Skeletal muscle tissue (tissue), 4 donors: ENCODE measurements around the gene PPP3CB. TPM values are rescaled to one million over a fixed set of nuclear protein-coding genes. Genes with fewer than 3 reads are reported as not detected.
A peak's percentile ranks its signal among the peaks of the same experiment; 100 is the strongest.

Source experiments
- H3K27ac ChIP-seq: one replicate; pipeline ENCODE4 v1.7.0; 2013; ENCODE audit warnings: mild to moderate bottlenecking, low read depth, low read length, inconsistent platforms
- H3K27me3 ChIP-seq, 3 donors: one replicate each; pipeline ENCODE4 v1.7.0; 2013; ENCODE audit warnings: low read length in 3 of 3; ENCODE audit not compliant: control insufficient read depth in 3 of 3, insufficient read depth in 3 of 3
- H3K36me3 ChIP-seq, 3 donors: one replicate each; pipeline ENCODE4 v1.7.0; 2013; ENCODE audit warnings: low read length in 3 of 3; ENCODE audit not compliant: control insufficient read depth in 3 of 3, insufficient read depth in 3 of 3
- H3K4me1 ChIP-seq, 3 donors: one replicate each; pipeline ENCODE4 v1.7.0; 2013; ENCODE audit warnings: low read length in 3 of 3, mild to moderate bottlenecking in 3 of 3; ENCODE audit not compliant: control insufficient read depth in 3 of 3, insufficient read depth in 3 of 3
- H3K4me3 ChIP-seq, 3 donors: one replicate each; pipeline ENCODE4 v1.7.0; 2013; ENCODE audit warnings: low read length in 3 of 3
- H3K9ac ChIP-seq, 3 donors: one replicate each; pipeline ENCODE4 v1.7.0; 2013; ENCODE audit warnings: low read length in 3 of 3, mild to moderate bottlenecking in 3 of 3, moderate library complexity in 2 of 3, low read depth in 1 of 3
- H3K9me3 ChIP-seq, 3 donors: one replicate each; pipeline ENCODE4 v1.7.0; 2013; ENCODE audit warnings: low read length in 3 of 3; ENCODE audit not compliant: control insufficient read depth in 3 of 3
- total RNA-seq: library from RNA; depleted of rRNA; stranded (reverse); fragments of >200 nt; gene quantifications from one replicate; pipeline ENCODE4 v1.2.3, GENCODE V29; 2014
- donor health status: Osteomylitis.

The PPP3CB gene
- total RNA-seq = 113 TPM

GRCh38 chr10:73495884-73496674 lies at the start of gene PPP3CB:
Gene PPP3CB (minus strand): TSS chr10:73496024. CDS start chr10:73495889, 135 bp downstream.
- Histone ChIP-seq H3K4me1 (peaks cover 16 to 26% (median 25%) of the 10 kb centered on the region in 3 donors), H3K27ac (peak within 1 kb of the TSS; percentile 98), H3K36me3 (peaks cover 21 to 32% (median 26%) of the 10 kb centered on the region in 3 donors), H3K4me3 (peak within 1 kb of the TSS; percentile 89 to 94 (median 91)), H3K9ac (peak within 1 kb of the TSS; percentile 98 to 99 (median 98)), H3K9me3 (no peaks in the 10 kb centered on the region), H3K27me3 (no peaks in the 10 kb centered on the region)

DNA sequence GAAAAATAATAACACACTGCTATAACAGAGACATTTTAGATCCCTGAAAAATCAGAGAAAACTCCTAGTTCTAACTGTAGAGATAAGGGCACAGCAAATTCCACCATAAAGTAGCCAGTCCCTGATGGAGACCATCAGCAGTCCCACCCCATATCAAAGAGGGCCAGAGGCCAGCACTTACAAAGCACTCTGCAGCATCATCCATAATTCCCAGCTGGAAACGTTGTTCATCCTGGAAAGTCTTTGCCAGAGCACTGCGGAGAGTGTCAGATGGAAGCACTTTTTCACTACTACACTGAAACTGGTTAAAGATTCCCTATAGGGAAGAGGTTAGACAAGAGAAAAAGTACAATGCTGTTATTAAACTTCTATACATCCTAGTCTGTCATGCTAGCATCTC lies 49.5 kb upstream of the PPP3CB start:
- Histone ChIP-seq H3K4me3 (no peak overlapping the region), H3K9ac (no peak overlapping the region), H3K27me3 (no peaks in the 10 kb centered on the region), H3K27ac (no peak overlapping the region), H3K36me3 (peaks cover 15 to 35% (median 21%) of the 10 kb centered on the region in 3 donors), H3K4me1 (peaks cover 0 to 4% (median 0%) of the 10 kb centered on the region in 3 donors), H3K9me3 (no peaks in the 10 kb centered on the region)

DNA sequence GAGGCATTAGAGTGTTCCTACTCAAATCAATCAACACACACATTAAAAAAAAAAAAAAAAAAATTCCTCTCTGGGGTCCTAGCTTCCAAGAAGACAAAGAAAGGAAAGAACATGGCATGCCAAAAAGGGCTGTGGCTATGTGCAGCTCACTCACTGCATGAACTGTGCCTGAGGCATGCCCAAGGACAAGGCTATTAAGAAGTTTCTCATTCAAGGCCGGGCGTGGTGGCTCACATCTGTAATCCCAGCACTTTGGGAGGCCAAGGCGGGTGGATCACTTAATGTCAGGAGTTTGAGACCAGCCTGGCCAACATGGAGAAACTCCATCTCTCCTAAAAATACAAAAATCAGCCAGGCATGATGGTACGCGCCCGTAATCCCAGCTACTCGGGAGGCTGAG lies 41.9 kb upstream of the PPP3CB start:
- Histone ChIP-seq H3K27ac (no peak overlapping the region), H3K36me3 (peaks cover 28 to 67% (median 45%) of the 10 kb centered on the region in 3 donors), H3K4me1 (peaks cover 2 to 8% (median 6%) of the 10 kb centered on the region in 3 donors), H3K9me3 (no peaks in the 10 kb centered on the region), H3K9ac (no peak overlapping the region), H3K27me3 (no peaks in the 10 kb centered on the region), H3K4me3 (no peak overlapping the region)

DNA sequence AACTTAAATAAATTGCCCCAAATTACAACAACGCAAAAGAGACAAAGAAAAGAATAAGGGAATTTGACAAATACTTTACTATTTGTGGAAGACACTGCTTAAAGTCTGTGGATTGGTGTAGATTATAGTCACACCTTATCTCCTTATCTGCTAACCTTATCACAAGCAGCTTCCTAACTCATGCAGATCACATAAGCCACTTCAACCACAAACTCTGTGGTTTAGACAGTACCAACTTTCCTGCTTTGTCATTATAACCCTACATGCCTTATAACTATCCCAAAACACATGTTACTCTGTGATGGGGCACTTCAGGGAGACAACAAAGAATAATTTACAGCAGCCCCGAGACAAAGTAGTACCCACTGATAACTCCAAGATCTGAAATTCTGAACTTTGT lies 41.5 kb upstream of the PPP3CB start:
- Histone ChIP-seq H3K4me1 (peaks cover 2 to 8% (median 6%) of the 10 kb centered on the region in 3 donors), H3K9me3 (no peaks in the 10 kb centered on the region), H3K4me3 (no peak overlapping the region), H3K27me3 (no peaks in the 10 kb centered on the region), H3K9ac (no peak overlapping the region), H3K27ac (no peak overlapping the region), H3K36me3 (peaks cover 28 to 67% (median 43%) of the 10 kb centered on the region in 3 donors)

DNA sequence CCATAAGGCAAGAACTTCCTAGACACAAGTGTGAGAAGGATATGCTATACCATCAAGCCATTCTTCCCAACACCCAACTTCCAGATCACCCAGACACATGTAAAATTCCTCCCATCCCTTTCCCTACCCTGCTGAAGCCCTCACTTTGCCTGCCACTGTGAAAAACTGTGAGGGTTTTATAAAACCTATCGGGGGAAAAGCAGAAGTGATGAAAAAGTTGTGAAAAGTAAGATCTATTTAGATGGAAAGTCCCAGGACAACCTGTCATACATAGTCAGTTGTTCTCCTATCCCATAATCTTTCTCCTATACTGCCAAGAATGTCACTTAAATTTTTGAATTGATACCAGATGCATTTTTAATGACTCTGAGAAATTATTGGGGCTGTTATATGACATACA lies 39.0 kb upstream of the PPP3CB start:
- Histone ChIP-seq H3K36me3 (peaks cover 17 to 55% (median 33%) of the 10 kb centered on the region in 3 donors), H3K27ac (peak overlapping the region; percentile 3), H3K9ac (no peak overlapping the region), H3K9me3 (no peaks in the 10 kb centered on the region), H3K27me3 (no peaks in the 10 kb centered on the region), H3K4me1 (peaks cover 9 to 13% (median 12%) of the 10 kb centered on the region in 3 donors), H3K4me3 (no peak overlapping the region)

DNA sequence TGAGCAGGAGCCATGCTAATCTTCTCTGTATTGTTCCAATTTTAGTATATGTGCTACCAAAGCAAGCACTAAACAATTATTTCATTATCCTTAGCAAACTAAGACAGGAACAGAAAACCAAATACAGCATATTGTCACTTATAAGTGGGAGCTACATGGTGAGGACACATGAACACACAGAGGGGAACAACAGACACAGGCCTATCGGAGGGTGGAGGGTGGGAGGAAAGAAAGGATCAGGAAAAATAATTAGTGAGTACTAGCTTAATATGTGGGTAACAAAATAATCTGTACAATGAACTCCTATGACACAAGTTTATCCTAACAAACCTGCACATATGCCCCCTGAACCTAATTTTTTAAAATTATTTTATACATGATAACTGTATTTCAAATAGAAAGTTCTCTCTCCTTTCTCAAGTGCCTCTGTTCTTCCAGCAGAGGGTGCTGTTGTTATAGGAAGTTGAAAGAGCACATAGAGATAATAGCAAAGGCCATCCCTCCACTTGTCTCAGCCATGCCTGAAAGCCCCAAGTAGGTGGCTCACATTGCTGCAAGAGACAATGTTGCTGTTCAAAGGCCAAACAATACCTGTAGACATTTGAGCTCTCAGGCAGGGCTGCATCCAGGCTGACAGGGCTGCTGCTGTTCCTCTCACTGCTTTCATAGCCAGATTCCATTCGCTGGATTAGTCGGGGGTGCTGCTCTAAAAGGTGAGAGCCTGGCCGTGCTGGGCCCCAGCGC lies 33.4 kb upstream of the PPP3CB start:
- Histone ChIP-seq H3K27me3 (no peaks in the 10 kb centered on the region), H3K4me3 (no peak overlapping the region), H3K4me1 (peaks cover 4 to 12% (median 11%) of the 10 kb centered on the region in 3 donors), H3K36me3 (peaks cover 29 to 49% (median 31%) of the 10 kb centered on the region in 3 donors), H3K27ac (no peak overlapping the region), H3K9ac (peak overlapping the region in 1 of 3 donors; percentile 66), H3K9me3 (no peaks in the 10 kb centered on the region)

DNA sequence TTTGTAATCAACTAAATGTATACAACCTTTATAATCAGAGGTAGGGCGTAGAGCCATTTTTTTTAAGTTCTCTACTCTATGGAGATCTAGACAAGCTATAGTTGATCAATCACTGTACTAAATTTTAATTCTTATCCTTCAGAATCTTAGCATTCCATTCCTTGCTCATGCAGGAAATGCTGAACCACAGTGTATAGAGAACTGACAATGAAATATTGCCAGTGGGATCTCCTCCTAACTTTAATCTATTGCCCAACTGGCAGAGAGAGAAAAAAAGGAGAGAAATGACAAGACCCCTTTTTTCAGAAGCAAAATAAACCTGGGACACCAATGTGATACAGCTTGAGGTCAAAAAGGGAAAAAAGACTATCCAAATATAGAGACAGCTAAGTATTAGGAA lies 26.4 kb upstream of the PPP3CB start:
- Histone ChIP-seq H3K4me1 (no peaks in the 10 kb centered on the region), H3K9ac (no peak overlapping the region), H3K27ac (no peak overlapping the region), H3K36me3 (peaks cover 57 to 82% (median 67%) of the 10 kb centered on the region in 3 donors), H3K27me3 (no peaks in the 10 kb centered on the region), H3K4me3 (no peak overlapping the region), H3K9me3 (no peaks in the 10 kb centered on the region)

DNA sequence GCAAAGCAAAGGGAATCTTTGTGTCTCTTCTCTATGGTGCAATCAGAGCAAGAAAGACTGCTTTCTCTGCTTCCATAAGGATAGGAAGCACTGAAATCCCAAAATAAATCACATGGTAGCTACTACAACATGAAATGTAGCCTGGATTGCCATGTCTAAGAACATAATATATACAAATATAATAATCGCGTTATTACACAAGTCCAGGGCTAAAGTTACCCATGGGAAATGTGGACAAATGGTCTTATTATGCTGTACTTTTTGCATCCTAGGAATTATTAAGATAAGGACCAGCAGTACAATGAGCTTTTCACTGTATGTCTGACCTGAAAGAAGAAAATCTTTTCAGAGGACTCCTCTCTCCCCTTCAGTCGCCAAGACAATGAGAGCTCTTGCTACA lies 23.5 kb upstream of the PPP3CB start:
- Histone ChIP-seq H3K9ac (no peak overlapping the region), H3K9me3 (no peaks in the 10 kb centered on the region), H3K27me3 (no peaks in the 10 kb centered on the region), H3K36me3 (peaks cover 52 to 80% (median 62%) of the 10 kb centered on the region in 3 donors), H3K27ac (no peak overlapping the region), H3K4me3 (no peak overlapping the region), H3K4me1 (no peaks in the 10 kb centered on the region)

- H3K27me3 ChIP-seq = no peaks in the 10 kb centered on the region
- H3K36me3 ChIP-seq = peaks cover 51 to 75% (median 52%) of the 10 kb centered on the region in 3 donors
- no peaks in the 10 kb centered on the region for H3K9me3 ChIP-seq
- no peak overlapping the region for H3K9ac ChIP-seq
- no peak overlapping the region for H3K27ac ChIP-seq
- H3K4me3 ChIP-seq = no peak overlapping the region
- H3K4me1 ChIP-seq = no peaks in the 10 kb centered on the region
Observed at GRCh38 chr10:73517166-73517888, 21.5 kb upstream of the PPP3CB start.
